Uterus (tissue), 4 donors: Measurements from ENCODE around the gene VAC14. TPM values are rescaled to one million over a fixed set of nuclear protein-coding genes. Genes with fewer than 3 reads are reported as not detected.

Experiments used
- DNase-seq, 2 donors: peaks; one replicate each; pipeline ENCODE4 v3.0.0-alpha.2; 2019 to 2020
- H3K27ac ChIP-seq, 2 donors: fragments of 200-600 bp; sonication (generic); 1 replicate in 1 of 2; 2 replicates in 1 of 2; pipeline ENCODE4 v1.5.1; 2016 to 2018
- H3K27me3 ChIP-seq, 2 donors: fragments of 200-600 bp; sonication (generic); one replicate each; pipeline ENCODE4 v1.5.1; 2018 to 2019; ENCODE audit warnings: control low read depth in 1 of 2
- H3K36me3 ChIP-seq, 2 donors: fragments of 200-600 bp; sonication (generic); one replicate each; pipeline ENCODE4 v1.5.1; 2019; ENCODE audit warnings: control low read depth in 1 of 2
- H3K4me1 ChIP-seq, 2 donors: fragments of 200-600 bp; sonication (generic); one replicate each; pipeline ENCODE4 v1.5.1; 2018 to 2019; ENCODE audit warnings: control low read depth in 1 of 2
- H3K4me3 ChIP-seq, 2 donors: fragments of 200-600 bp; sonication (generic); 1 replicate in 1 of 2; 2 replicates in 1 of 2; pipeline ENCODE4 v1.5.1; 2018 to 2019; ENCODE audit warnings: mild to moderate bottlenecking in 1 of 2
- H3K9me3 ChIP-seq, 2 donors: fragments of 200-600 bp; sonication (generic); one replicate each; pipeline ENCODE4 v1.5.1; 2019; ENCODE audit warnings: control low read depth in 1 of 2
- CTCF ChIP-seq, 4 experiments: fragments of 200-600 bp in 2 of 4; fragments of 450-650 bp in 2 of 4; sonication (generic) in 2 of 4; IDR thresholded peaks; one replicate each; pipeline ENCODE4 v1.5.1; 2016 to 2019; ENCODE audit warnings: antibody characterized with exemption in 4 of 4, mild to moderate bottlenecking in 2 of 4, moderate library complexity in 1 of 4
- POLR2A ChIP-seq, 2 donors: fragments of 450-650 bp; IDR thresholded peaks; one replicate each; pipeline ENCODE4 v1.6.1; 2016; ENCODE audit warnings: antibody characterized with exemption in 2 of 2, mild to moderate bottlenecking in 1 of 2, moderate library complexity in 1 of 2
- intact Hi-C: fragments of 100-400 bp; cut with DNase I; formaldehyde crosslinking; loops from one replicate; pipeline ENCODE4 v1.15.1; 2023; ENCODE audit warnings: low total_unique reads
- total RNA-seq, 4 donors: library from RNA; depleted of rRNA in 3 of 4; stranded (reverse); fragments of >200 nt in 3 of 4; gene quantifications; one replicate each; pipeline versions ENCODE4 v1.1.0 to v1.2.4, GENCODE V29; 2014 to 2023
- donor health status: DM: yes; HTN: yes; CAD: no.

The VAC14 gene
- total RNA-seq, 4 donors from 2014 or later, result 4.7 to 30.6 (median 17.4) TPM

- Histone ChIP-seq H3K4me3 (no peak overlapping the region), H3K4me1 (peaks cover 26 to 28% of the 10 kb centered on the region in 2 donors), H3K27me3 (no peaks in the 10 kb centered on the region), H3K27ac (peak overlapping the region; percentile 86 to 92), H3K9me3 (no peaks in the 10 kb centered on the region), H3K36me3 (no peaks in the 10 kb centered on the region)
- TF ChIP-seq POLR2A (IDR thresholded peaks at IDR 0.05) (no peak), CTCF (IDR thresholded peaks at IDR 0.05) (no peak)
- intact Hi-C loops, result no loop called here
- DNase-seq, result no peak
Observed at GRCh38 chr16:70751593-70751992, 49.4 kb downstream of the VAC14 start.

- Histone ChIP-seq H3K4me1 (peaks cover 32 to 34% of the 10 kb centered on the region in 2 donors), H3K4me3 (no peak overlapping the region), H3K9me3 (no peaks in the 10 kb centered on the region), H3K36me3 (no peaks in the 10 kb centered on the region), H3K27me3 (no peaks in the 10 kb centered on the region), H3K27ac (peak overlapping the region; percentile 86 to 92)
- intact Hi-C loops, result no loop called here
- peak in 3 of 4 experiments; percentile 6 to 53 (median 16) for TF ChIP-seq CTCF (IDR thresholded peaks at IDR 0.05)
- no peak for TF ChIP-seq POLR2A (IDR thresholded peaks at IDR 0.05)
- DNase-seq, result peak; percentile 90 to 95
Observed at GRCh38 chr16:70750893-70751467, 50.0 kb downstream of the VAC14 start.

GRCh38 chr16:70749681-70750601 lies 51.0 kb downstream of the VAC14 start:
- H3K27me3 ChIP-seq, result no peaks in the 10 kb centered on the region
- H3K27ac ChIP-seq, result peak overlapping the region; percentile 86 to 92
- peaks cover 39% of the 10 kb centered on the region in 2 donors for H3K4me1 ChIP-seq
- TF ChIP-seq POLR2A (IDR thresholded peaks at IDR 0.05), result no peak
- TF ChIP-seq CTCF (IDR thresholded peaks at IDR 0.05), result no peak
- no peaks in the 10 kb centered on the region for H3K36me3 ChIP-seq
- no peak overlapping the region for H3K4me3 ChIP-seq
- intact Hi-C loops, result no loop called here
- H3K9me3 ChIP-seq, result no peaks in the 10 kb centered on the region
- peak; percentile 68 to 69 for DNase-seq

GRCh38 chr16:70749006-70749678 lies 51.8 kb downstream of the VAC14 start:
- H3K4me1 ChIP-seq, result peaks cover 39% of the 10 kb centered on the region in 2 donors
- intact Hi-C loops, result no loop called here
- no peaks in the 10 kb centered on the region for H3K27me3 ChIP-seq
- DNase-seq, result no peak
- no peaks in the 10 kb centered on the region for H3K9me3 ChIP-seq
- TF ChIP-seq CTCF (IDR thresholded peaks at IDR 0.05) (no peak), POLR2A (IDR thresholded peaks at IDR 0.05) (no peak)
- H3K27ac ChIP-seq, result peak overlapping the region; percentile 86 to 92
- H3K4me3 ChIP-seq, result no peak overlapping the region
- H3K36me3 ChIP-seq, result no peaks in the 10 kb centered on the region
